GM19025 (cell line): Measurements from ENCODE around the gene UHRF1.
"Not testable (repeated sequence)": the region's sequence is repeated elsewhere in the genome, so short reads cannot be mapped to it uniquely, and the experiment has no call there.

Experiments used
- ATAC-seq: cut with Tn5 transposase; IDR thresholded peaks from one replicate; pipeline ENCODE4 v1.9.1; 2021; ENCODE audit warnings: mild to moderate bottlenecking, low read depth, moderate library complexity; ENCODE audit not compliant: unreplicated experiment

UHRF1 gene

GRCh38 chr19:4930664-4931063 lies 21.4 kb downstream of the UHRF1 start:
- ATAC-seq: no peak

- ATAC-seq: no peak
These were observed 23.4 kb downstream of the UHRF1 start for GRCh38 chr19:4932711-4933110.

GRCh38 chr19:4933528-4933927 lies 24.2 kb downstream of the UHRF1 start:
- ATAC-seq: no peak

- no peak for ATAC-seq
These were observed 26.1 kb downstream of the UHRF1 start for GRCh38 chr19:4935444-4935843.

GRCh38 chr19:4937060-4937459 lies 27.8 kb downstream of the UHRF1 start:
- no peak for ATAC-seq

GRCh38 chr19:4938461-4938860 lies 29.2 kb downstream of the UHRF1 start:
- not testable (repeated sequence) for ATAC-seq

GRCh38 chr19:4939466-4939865 lies 30.2 kb downstream of the UHRF1 start:
- no peak for ATAC-seq

GRCh38 chr19:4941638-4942169 lies 32.4 kb downstream of the UHRF1 start:
- ATAC-seq: not testable (repeated sequence)

- ATAC-seq: not testable (repeated sequence)
These were observed 41.3 kb downstream of the UHRF1 start for GRCh38 chr19:4950650-4951049.

- ATAC-seq: no peak
These were observed 42.4 kb downstream of the UHRF1 start for GRCh38 chr19:4951656-4952055.

- no peak for ATAC-seq
These were observed 43.6 kb downstream of the UHRF1 start for GRCh38 chr19:4952945-4953344.

- not testable (repeated sequence) for ATAC-seq
These were observed 45.2 kb downstream of the UHRF1 start for GRCh38 chr19:4954320-4955149.

GRCh38 chr19:4955274-4955673 lies 46.0 kb downstream of the UHRF1 start:
- no peak for ATAC-seq

- ATAC-seq: no peak
These were observed 48.7 kb downstream of the UHRF1 start for GRCh38 chr19:4957981-4958380.

GRCh38 chr19:4962085-4962619 lies 52.9 kb downstream of the UHRF1 start:
- no peak for ATAC-seq

- ATAC-seq: no peak
These were observed 55.8 kb downstream of the UHRF1 start for GRCh38 chr19:4965061-4965460.

GRCh38 chr19:4966591-4966990 lies 57.3 kb downstream of the UHRF1 start:
- ATAC-seq: no peak

- no peak for ATAC-seq
These were observed 58.6 kb downstream of the UHRF1 start for GRCh38 chr19:4967738-4968461.

GRCh38 chr19:4968462-4969291 lies 59.4 kb downstream of the UHRF1 start, which contains the start of gene KDM4B:
KDM4B (plus strand) TSS chr19:4969113; CDS start chr19:5032891, 63,778 bp downstream.
- peak; percentile 87 for ATAC-seq

GRCh38 chr19:4969292-4969771 lies 60.0 kb downstream of the UHRF1 start:
- ATAC-seq: peak; percentile 4
